EL (cell line): ENCODE data around the gene MIER2.
"Not testable (repeated sequence)": the region's sequence is repeated elsewhere in the genome, so short reads cannot be mapped to it uniquely, and the experiment has no call there.

Experiments
- DNase-seq: peaks from one replicate; pipeline ENCODE4 v3.0.0-alpha.2; 2016

Gene MIER2

DNA sequence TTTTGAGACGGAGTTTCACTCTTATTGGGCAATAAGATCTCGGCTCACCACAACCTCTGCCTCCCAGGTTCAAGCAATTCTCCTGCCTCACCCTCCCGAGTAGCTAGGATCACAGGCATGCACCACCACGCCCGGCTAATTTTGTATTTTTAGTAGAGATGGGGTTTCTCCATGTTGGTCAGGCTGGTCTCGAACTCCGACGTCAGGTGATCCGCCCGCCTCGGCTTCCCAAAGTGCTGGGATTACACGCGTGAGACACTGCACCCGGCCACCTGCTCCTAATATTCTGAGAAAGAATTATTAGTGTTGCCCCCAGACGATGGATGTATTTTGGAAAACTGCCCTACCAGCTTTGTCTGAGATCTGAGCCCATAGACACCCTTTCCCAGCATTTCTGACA lies 10.9 kb upstream of the MIER2 start:
- not testable (repeated sequence) for DNase-seq

DNA sequence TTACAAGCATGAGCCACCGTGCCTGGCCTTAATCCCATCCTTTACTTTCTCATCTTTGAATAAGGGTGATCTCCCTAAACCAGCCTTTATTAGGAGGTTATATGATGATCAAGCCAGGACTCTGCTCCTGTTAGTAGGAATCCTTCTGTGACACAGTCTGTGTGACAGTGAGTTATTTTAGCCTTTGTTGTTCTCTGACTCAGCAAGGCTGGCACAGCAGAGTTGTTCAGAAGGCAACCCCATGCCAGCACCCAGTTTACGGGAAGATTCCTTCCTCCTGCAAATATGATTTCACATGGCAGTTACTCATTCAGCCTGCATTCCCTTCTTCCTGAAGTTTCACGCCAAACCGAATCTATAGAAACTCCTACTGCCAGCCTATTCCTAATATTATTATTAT lies 10.5 kb upstream of the MIER2 start:
- no peak for DNase-seq

DNA sequence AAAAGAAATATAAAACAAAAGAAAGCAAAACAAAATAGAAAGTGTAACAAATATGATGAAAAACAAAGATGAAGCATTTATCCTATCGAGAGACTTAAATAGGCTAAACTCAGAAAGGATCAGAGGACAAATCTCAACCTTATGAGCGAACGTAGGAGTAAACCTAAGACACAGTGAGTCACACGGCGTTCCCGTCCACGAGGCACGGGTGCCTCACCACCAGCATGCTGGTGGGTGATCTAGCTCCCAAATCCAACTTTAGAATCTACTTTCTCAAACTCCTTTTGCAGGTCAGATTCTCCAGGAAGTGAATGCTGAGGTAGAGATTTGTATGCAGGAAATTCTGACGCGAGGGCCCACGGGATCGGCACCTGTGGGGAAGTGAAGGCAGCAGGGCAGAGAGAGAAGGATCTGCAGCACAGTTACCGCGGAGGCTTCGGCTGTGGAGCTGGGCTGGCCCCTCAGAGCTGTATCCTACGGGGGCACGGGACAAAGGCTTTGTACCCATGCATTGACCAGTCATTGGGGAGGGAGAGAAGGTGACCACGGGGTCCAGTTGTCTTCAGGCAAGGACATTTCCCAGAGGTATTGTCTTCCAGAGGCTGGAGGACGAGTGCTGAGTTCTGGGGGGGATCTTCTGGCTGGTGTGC lies 7.5 kb upstream of the MIER2 start:
- no peak for DNase-seq

DNA sequence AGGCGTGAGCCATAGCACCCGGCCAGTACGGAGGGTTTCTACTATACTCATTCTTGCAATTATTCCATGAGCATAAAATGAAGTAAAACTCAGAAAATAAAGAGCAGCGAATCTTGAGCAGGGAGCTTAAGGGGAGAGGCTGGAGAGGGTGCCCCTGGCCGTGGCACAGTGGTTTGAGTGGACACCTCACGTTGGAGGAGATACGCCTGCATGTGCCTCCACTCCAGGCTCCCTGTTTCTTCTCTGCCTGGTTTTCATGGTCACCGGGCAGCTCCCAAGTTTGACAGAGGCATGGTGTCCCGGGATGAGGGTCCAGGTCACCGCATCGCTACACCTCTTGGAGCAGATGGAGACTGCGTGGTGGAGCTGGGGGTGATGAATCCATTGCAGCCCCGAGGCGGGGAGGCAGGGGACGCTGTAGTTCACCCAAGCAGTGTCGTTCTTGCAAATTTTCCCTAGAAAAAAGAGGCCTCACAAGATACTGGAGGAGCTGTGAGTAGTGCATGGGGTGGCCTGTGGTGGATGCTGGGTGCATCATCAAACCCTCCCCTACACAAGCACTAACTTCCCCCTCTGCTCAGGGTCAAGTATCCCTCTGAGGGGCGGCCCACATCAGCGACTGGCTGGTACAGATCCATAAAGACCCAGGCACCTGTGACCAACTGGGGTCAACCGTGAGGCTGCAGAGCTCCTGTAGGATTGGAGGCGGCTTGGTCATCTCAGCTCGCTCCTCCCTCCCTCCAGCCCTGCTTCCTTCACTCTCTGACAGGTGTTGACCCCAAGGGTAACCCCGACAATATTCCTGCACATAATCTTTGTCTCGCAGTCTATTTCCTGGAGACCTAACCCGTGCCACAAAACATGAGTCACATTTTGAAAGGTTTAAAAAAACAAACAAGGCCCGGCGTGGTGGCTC lies 3.6 kb upstream of the MIER2 start:
- no peak for DNase-seq

DNA sequence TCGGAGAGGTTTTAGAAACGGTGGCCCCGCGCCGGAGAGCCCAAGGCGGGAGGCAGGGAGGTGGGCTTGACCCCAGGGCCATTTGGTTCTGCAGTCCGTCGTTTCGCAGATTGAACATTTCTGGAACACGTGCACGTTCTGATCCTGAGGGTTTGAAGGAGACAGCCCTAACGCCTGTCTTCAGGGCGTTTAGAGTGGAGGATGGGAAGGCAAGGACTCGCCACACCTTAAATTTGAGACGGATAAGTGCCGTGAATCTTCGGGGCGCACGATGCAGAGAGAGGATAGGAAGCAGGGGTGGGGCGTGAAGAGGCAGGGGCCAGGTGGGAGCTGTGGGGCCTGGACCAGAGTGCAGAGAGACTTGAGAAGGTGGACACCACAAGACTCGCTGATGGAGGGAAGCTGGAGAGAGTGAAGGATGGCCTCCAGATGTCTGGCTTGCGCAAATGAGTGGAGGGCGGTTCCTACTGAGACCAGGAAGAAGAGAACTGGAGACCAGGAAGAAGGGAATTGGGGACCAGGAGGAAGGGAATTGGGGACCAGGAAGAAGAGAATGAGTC lies 804 bp upstream of the MIER2 start:
- no peak for DNase-seq

DNA sequence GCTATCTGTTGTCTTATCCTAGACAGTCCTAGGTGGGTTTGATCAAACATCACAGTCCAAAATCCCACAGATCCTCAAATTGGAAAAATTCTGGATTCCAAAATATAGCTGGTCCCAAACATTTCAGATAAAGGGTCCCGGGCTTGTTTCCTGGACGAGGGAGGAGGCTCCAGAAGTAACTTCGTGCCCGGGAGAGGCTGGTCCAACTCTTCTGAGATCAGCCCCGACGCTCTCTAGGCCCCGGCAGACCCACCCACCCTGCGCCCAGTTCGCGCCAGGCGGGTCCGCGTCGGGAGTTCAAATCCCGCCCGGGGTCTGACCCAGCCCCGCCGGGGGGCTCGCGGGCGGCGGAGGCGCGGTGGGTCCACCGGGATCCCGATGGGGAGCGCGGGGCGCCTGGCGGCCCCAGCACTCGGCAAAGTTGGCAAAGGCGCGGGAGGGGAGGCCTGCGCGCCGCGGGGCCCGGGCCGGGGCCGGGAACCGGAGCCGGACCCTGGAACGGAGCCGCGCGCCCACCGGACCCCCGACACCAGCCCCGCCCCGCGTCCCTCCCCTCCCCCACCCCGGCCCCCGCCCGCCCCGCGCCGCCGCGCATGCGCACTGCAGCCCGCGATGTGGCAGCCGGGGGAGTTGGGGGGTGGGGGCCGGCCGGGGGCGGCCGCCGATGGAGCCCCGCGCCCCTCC lies 513 bp downstream of the MIER2 start:
- peak; percentile 27 for DNase-seq

DNA sequence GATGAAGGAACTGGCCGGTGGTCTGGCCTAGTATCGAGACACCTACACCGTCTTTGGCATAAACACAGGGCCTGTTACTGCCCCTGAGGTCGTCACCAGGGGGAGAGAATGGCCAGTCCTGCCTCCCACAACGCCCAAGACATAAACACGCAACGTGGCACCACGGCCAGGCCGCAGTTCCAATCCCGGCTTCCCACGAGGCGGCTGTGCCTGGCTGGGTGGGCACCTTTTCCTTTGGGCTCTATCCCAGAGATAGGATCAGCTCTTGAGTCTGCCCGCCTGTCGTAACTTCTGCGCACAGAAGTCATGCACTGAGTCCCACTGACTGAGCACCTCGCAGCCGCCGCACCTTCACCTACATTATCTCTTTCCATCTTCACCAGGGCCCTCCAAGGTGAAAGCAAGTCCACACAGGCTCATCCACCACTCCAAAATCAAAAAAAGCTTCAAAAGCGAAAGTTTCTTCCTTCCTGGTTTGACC lies 1.1 kb downstream of the MIER2 start:
- no peak for DNase-seq

DNA sequence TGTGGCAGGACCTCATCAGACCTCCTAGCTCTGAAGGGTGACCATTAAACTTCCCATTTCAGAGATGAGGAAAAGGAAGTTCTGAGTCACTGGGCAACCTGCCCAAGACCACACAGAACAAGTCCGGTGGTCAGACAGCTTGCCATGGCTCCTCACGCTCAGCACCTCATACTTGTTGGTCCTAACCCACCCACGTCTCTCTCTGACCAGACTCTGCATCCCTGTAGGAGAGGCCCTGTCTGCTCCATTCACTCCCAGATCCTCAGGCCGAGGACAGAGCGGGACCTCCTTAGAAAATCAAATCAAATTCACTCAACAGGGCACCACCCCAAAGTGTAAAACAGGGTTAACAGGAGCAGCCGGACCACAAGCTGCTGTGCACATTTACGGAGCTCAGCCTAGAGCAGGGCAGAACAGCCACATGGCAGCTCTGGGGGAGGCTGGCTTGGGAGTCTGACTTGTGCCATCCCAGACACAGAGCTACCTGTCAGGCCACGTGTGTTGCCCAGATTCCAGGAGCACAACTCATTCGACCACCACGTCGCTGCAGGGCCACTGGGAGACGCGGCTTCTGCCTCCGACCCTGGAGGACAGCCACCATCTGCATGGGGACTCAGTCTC lies 1.7 kb downstream of the MIER2 start:
- peak; percentile 94 for DNase-seq

DNA sequence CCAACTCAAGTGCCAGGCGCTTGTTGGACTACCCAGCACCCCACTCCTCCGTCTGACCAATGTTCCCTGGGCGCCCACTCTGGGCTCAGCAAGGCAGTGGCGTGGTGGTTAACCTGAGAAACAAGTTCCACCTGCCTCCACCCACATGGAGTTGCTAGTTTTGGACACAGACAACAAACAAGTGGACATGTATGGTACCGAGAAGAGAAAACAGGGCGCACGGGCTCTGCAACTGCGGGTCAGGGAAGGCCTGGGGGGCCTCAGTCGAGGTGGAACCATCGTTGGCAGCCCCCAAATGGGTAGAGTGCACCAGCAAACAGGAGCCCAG lies 2.5 kb downstream of the MIER2 start:
- DNase-seq: no peak

DNA sequence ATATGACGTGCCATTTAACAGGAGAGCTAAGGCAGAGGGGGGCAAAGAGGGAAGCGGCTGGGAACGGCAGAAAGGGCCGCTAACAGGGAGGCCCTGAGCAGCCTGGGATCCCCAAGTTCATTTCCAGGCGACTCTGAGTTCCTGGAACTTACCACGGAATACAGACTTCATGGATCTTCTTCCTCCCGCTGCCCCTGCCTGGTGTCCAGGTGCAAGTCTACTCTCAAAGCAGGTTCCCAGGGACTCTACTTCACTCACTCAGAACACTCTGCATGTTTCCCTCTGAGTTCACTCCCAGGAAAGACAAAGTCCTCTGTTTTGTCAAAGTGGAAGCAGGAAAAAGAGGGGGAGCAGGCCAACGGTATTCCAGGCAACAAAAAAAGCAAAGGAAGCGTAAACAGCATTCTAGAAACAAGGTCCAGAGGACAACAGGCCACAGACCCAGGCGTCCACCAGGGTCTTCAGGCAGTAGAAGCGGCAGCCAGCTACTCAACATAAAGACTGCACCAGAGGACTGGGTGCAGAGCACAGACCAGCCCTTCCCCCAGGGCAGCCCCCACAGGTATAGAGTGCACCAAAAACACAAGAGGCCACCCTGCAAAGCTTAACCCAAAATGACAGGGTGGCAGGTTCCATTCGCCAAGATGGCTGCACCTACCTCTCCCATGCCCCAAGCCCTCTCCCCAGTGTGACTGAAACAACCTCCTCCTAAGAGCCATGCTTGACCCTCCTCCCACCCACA lies 3.0 kb downstream of the MIER2 start:
- no peak for DNase-seq

DNA sequence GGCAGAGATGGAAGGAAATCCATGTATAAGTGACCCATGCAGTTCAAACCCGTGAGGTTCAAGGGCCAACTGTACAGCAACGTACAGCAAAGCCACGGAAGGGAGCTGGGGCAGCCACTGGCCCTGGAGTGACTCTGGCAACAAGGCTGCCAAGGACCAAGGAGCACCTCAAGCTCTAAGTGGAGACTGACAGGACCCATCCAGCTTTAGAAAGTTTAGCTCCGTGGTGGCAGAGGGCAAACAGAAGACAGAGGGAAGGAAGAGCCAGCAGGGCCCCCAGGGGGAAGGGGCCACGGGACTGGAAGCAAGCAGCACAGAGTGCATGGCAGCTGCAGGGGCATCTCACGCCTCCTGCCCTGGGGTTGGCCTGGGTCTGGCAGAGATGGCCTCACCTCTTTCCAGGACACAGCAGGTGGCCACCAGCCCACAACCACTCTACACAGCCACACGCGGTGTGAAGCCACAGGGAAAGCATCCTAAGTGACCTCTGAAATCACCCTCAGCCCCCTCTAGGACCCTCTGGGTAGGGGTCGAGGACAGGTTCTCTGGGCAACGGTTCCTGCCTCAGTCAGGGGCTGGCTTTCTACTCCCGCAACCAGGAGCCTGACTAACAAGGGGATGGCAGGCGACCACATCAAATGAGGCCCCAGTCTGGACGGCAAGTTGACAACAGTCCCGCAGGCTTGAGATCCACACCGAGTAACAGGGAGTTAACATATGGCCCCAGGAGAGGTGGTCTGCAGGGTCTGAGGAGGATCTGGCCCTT lies 3.8 kb downstream of the MIER2 start:
- no peak for DNase-seq

DNA sequence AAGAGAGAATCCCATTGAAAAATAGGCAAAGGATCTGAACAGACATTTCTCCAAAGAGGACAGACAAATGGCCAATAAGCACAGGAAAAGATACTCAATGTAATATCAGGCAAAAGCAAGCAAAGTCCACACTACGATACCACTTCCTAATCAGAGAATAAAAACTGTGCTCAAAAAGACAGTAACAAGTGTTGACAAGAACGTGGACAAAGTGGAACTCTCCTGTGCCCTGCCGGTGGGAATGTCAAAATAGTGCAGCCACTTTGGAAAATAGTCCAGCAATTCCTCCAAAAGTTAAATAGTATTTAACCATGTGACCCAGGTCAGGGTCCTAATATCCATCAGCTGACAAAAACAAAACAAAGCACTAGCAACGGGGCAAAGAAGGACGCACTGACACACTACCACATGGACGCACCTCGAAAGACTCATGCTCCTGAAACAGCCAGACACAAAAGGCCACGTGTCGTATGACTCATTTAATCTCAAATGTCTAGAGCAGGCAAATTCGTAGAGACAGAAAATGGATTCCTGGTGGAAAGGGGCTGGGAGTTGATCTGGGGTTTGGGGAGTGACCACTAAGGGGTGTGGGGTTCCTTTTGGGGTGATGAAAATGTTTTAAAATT lies 5.2 kb downstream of the MIER2 start:
- DNase-seq: no peak

DNA sequence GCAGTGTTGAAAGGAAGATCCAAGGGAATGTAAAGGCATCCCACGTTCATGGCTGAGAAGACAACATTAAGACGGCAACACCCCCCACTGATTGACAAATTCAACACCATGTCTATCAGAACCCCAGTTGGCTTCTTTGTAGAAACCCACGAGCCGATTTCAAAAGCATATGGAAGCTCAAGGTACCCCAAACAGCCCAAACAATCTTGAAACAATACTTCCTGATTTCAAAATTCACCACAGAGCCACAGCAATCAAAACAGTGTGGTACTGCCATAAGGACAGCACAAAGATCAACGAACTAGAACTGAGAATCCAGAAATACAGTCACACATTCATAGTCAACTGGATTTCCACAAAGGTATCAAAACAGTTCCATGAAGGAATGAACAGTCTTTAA lies 6.2 kb downstream of the MIER2 start:
- no peak for DNase-seq

DNA sequence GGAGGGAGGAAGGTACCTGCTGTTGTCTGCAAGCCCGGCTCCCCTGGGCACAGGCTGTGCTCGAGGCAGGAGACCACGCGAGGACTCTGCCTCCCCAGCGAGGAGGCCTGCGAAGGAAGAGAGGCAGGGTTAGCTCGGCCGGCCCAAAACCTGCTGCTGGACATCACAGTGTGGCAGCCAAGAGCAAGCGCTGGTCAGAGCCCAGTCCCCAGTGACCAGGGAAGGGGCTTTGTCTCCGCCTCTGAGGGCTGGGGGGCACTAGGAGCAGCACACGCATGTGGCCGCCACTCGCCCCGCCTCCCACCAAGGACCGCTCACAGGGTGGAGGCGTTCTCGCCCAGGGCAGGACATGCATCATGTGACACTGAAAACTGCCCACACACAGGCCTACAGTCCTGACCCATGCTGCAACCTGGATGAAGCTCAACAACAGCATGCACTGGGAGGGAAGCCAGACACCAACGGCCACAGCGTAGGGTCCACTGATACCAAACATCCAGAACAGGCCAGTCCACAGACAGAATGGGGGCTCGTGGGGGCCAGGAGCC lies 8.5 kb downstream of the MIER2 start:
- DNase-seq: no peak

DNA sequence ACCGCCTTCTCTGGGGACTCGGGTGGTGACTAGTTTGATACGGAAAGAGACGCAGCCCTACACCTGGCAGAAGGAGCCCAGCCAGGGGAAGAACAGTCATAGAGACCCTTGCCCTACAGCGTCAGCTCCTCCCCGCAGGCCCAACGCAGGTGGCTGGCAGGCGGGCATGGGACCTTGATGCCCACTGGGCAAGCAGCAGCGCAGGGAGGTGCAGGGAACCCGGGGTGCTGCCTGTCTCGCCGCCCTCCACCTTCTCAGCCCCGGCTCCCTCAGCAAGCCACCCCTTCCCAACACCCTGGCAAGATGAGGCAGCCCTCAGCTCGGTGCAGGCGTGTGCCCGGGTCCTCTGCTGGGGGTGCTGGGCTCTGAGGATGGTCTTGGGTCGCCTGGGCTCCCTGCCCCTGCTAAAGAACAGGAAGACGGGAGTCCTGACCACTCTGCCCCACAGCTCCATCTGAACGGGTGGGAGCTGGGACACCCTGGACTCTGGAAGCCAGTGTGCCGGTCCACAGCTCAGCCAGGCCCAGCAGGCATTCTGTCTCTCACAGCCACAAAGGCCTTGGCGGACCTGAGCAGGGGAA lies 9.0 kb downstream of the MIER2 start:
- no peak for DNase-seq

DNA sequence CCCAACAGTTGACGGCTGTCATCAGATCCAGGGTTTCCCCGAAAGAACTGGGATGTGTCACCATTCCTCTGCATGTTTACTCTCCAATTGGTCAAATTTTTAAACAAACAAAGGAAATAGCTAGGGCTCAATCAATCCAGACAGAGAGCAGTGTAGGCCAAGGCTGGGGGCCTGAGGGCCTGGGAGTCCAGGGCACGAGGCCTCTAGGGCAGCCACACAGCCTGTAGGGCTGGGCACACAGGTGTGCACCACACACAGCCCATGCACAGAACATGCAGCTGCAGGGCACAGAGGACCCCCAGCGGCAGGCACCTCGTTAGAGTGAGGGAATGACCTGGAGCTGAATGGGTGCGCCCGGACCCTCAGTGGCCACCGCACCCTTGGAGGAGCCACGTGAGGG lies 9.5 kb downstream of the MIER2 start:
- DNase-seq: no peak

DNA sequence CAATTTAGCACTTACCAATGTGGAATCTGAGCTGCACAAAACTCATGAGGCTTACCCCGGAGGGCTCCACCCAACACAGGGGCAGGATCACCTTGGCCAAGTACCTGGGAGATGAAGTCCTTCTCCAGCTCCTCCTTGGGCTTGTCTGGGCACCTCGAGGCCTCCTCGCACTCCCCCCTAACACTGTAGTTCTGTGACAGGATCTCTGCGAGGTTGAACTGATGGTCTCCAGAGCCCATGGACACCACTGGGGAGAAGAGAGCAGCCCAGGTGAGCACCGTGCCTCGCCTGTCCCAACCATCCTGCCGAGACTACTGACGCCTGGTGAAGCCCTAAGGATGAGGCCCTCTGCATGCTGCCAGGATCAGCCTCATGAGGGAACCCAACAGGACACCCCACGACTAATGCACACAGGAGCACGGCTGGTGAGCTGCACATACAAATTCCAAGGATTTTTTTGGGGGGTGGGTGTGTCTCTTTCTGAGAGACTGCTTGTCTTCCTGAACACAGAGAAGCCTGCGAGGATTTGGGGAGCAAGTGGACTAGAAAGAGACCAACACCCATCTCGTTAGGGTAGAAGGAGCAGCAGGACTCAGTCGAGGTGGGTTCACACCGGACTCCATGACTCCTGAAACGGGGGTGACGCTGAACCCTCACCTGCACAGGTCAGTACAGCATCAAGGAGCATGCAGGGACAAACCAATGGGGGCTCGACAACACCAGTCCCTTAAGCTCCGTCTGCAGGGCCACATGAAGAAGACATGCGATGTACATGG lies 10.1 kb downstream of the MIER2 start:
- peak; percentile 34 for DNase-seq

DNA sequence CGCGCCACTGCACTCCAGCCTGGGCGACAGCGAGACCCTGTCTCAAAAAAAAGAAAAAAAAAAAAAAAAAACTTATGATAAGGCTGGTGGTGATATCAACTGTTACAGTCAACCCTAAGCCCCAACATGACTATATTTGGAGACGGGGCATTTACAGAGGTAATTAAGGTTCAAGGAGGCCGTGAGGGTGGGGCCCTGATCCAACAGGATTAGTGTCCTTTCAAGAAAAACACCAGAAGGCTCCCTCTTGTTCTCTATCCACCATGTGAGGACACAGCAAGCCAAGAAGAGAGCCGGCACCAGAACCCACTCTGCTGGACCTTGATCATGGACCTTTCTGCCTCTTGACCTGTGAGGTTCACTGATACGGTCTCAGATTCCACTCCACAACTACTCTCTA lies 14.1 kb downstream of the MIER2 start:
- no peak for DNase-seq

DNA sequence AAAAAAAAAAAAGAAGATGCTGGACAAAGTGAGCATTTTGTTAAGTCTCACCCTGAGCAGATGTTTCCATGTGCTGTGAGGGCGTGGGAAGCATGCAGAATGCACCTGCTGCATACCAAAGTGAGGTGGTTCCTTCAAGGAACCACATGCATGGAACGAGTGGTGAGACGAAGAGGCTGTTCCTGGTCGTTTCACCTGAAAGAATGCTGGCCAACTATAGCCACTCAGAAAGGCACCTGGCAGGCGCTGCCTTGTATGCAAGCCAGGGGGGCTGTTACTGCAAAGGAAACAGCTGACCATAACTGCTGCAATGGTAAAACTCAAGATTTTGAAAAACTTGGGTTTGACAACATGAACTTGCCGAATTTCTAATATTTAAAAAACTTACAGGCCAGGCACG lies 14.7 kb downstream of the MIER2 start:
- no peak for DNase-seq
